Keratinocyte (primary cell): Measurements from ENCODE around the gene TNFSF15. TPM values are rescaled to one million over a fixed set of nuclear protein-coding genes. Genes with fewer than 3 reads are reported as not detected.

Source experiments
- DNase-seq: peaks from one replicate; pipeline ENCODE4 v3.0.0-alpha.2; 2011; ENCODE audit warnings: low read depth, missing footprints, low spot score
- FAIRE-seq: peaks from 2 replicates; lab custom pipeline; 2011; peaks lifted over from hg19 to GRCh38; lab: Jason Lieb, UNC
- H2AFZ ChIP-seq: 2 replicates; pipeline ENCODE4 v1.6.0; 2012; ENCODE audit warnings: low read length, control low read depth, inconsistent platforms; ENCODE audit not compliant: control insufficient read depth
- H3K27ac ChIP-seq: 2 replicates; pipeline ENCODE4 v1.5.1; 2011; ENCODE audit warnings: low read length; ENCODE audit not compliant: control insufficient read depth, insufficient read depth
- H3K27me3 ChIP-seq: 3 replicates; pipeline ENCODE4 v1.6.0; 2011; ENCODE audit warnings: low read length; ENCODE audit not compliant: control insufficient read depth, insufficient read depth; ENCODE audit errors: extremely low read depth
- H3K36me3 ChIP-seq, 2 experiments: 2 replicates in 1 of 2; 3 replicates in 1 of 2; pipeline ENCODE4 v1.5.1; 2011; ENCODE audit warnings: low read length in 2 of 2, mild to moderate bottlenecking in 1 of 2; ENCODE audit not compliant: control insufficient read depth in 2 of 2, insufficient read depth in 2 of 2; ENCODE audit errors: extremely low read depth in 1 of 2
- H3K4me1 ChIP-seq: 3 replicates; pipeline ENCODE4 v1.5.1; 2011; ENCODE audit warnings: low read length; ENCODE audit not compliant: control insufficient read depth, insufficient read depth; ENCODE audit errors: extremely low read depth
- H3K4me2 ChIP-seq: 3 replicates; pipeline ENCODE4 v1.6.0; 2011; ENCODE audit warnings: low read depth, low read length; ENCODE audit not compliant: control insufficient read depth, insufficient read depth; ENCODE audit errors: extremely low read depth
- H3K4me3 ChIP-seq, 3 experiments: fragments of 200-600 bp in 1 of 3; sonication (generic) in 1 of 3; 2 replicates in 2 of 3; 3 replicates in 1 of 3; pipeline ENCODE4 v1.5.1; 2011 to 2016; ENCODE audit warnings: low read length in 3 of 3, mild to moderate bottlenecking in 3 of 3, control low read depth in 2 of 3, inconsistent platforms in 1 of 3, low read depth in 1 of 3, mixed read lengths in 1 of 3, mixed run types in 1 of 3, moderate library complexity in 1 of 3; ENCODE audit not compliant: control insufficient read depth in 2 of 3, insufficient read depth in 2 of 3; ENCODE audit errors: extremely low read depth in 1 of 3
- H3K79me2 ChIP-seq: 2 replicates; pipeline ENCODE4 v1.6.0; 2012; ENCODE audit warnings: low read length; ENCODE audit not compliant: control insufficient read depth, insufficient read depth
- H3K9ac ChIP-seq: 3 replicates; pipeline ENCODE4 v1.6.0; 2011; ENCODE audit warnings: low read length; ENCODE audit not compliant: control insufficient read depth, insufficient read depth; ENCODE audit errors: extremely low read depth
- H3K9me1 ChIP-seq: 3 replicates; pipeline ENCODE4 v1.6.0; 2011; ENCODE audit warnings: low read length; ENCODE audit not compliant: control insufficient read depth, insufficient read depth; ENCODE audit errors: extremely low read depth
- H3K9me3 ChIP-seq: 2 replicates; pipeline ENCODE4 v1.5.1; 2012; ENCODE audit warnings: low read depth, low read length; ENCODE audit not compliant: control insufficient read depth
- H4K20me1 ChIP-seq: 3 replicates; pipeline ENCODE4 v1.6.0; 2011; ENCODE audit warnings: low read length; ENCODE audit not compliant: control insufficient read depth, insufficient read depth; ENCODE audit errors: extremely low read depth
- EZH2 ChIP-seq: IDR thresholded peaks from one replicate; pipeline ENCODE4 v1.6.1; 2012; ENCODE audit warnings: inconsistent platforms, mild to moderate bottlenecking, low read length, moderate library complexity
- dilution Hi-C: fragments of 300-500 bp; cut with MboI; formaldehyde crosslinking; loops from one replicate; pipeline ENCODE4 v1.7.0; 2020; ENCODE audit warnings: low sequenced_read_pairs; ENCODE audit not compliant: extremely low pct_ligation_motif_present
- polyA plus RNA-seq, 5 experiments: library from polyadenylated mRNA; depleted of rRNA in 3 of 5; stranded (reverse) in 3 of 5; stranded (forward) in 1 of 5; unstranded in 1 of 5; fragments of >200 nt; gene quantifications; 1 replicate in 1 of 5; 2 replicates in 3 of 5; 3 replicates in 1 of 5; pipeline versions ENCODE4 v1.2.1 to v1.2.3, GENCODE V29; 2011 to 2012; ENCODE audit warnings: missing spikeins in 2 of 5, low read depth in 1 of 5, low replicate concordance in 1 of 5
- TF ChIP-seq, protein P1 (sequence below), 3 experiments: IDR thresholded peaks in 1 of 3; conservative IDR thresholded peaks in 1 of 3; optimal IDR thresholded peaks in 1 of 3; 2 replicates in 2 of 3; 3 replicates in 1 of 3; pipeline versions ENCODE3 to v1.5.1; 2011; ENCODE audit warnings: low read length in 3 of 3, mild to moderate bottlenecking in 3 of 3, moderate library complexity in 2 of 3, control low read depth in 1 of 3, inconsistent platforms in 1 of 3; ENCODE audit not compliant: insufficient read depth in 2 of 3; ENCODE audit errors: extremely low read depth in 1 of 3

TNFSF15 gene
- polyA plus RNA-seq, 1 donor (not counting 4 experiments of a cell fraction or from before 2014, with no cell fraction given) = 1.1 TPM

DNA sequence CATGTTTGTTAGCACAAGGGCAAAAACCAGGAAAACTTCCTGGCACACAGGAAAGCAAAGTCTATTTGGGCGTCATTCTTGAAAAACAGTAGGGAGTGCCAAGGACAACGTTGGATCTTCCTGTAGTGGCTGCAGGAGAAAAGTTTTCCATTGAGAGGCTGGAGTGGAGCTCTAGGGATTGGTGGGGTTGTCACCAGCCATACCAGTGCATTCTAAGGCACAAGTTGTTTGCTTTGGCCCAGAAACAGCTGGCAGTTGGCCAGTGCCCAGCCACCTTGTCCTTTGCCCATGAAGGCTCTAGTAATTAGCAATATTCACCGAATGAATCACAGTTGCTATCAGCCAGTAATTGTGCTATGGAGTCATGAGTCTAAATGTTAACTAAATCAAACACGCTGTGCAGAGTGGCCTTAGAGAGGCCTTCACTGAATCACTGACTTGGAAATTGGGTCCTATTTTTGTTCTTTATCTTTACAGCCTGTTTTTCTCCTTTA is 26.4 kb downstream of the TNFSF15 start:
- Histone ChIP-seq H3K27me3 (peaks cover 3% of the 10 kb centered on the region), H3K9me1 (no peaks in the 10 kb centered on the region), H3K9me3 (no peaks in the 10 kb centered on the region), H2AFZ (no peak overlapping the region), H3K4me3 (no peak overlapping the region), H3K36me3 (no peaks in the 10 kb centered on the region), H3K9ac (no peak overlapping the region), H4K20me1 (no peaks in the 10 kb centered on the region), H3K4me2 (no peak overlapping the region), H3K27ac (no peak overlapping the region), H3K4me1 (no peaks in the 10 kb centered on the region), H3K79me2 (no peaks in the 10 kb centered on the region)
- FAIRE-seq (no peak), DNase-seq (no peak)
- dilution Hi-C loops = no loop called here
- TF ChIP-seq, protein P1, sequence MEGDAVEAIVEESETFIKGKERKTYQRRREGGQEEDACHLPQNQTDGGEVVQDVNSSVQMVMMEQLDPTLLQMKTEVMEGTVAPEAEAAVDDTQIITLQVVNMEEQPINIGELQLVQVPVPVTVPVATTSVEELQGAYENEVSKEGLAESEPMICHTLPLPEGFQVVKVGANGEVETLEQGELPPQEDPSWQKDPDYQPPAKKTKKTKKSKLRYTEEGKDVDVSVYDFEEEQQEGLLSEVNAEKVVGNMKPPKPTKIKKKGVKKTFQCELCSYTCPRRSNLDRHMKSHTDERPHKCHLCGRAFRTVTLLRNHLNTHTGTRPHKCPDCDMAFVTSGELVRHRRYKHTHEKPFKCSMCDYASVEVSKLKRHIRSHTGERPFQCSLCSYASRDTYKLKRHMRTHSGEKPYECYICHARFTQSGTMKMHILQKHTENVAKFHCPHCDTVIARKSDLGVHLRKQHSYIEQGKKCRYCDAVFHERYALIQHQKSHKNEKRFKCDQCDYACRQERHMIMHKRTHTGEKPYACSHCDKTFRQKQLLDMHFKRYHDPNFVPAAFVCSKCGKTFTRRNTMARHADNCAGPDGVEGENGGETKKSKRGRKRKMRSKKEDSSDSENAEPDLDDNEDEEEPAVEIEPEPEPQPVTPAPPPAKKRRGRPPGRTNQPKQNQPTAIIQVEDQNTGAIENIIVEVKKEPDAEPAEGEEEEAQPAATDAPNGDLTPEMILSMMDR (optimal IDR thresholded peaks at IDR 0.05 in 1 of 3, IDR thresholded peaks at IDR 0.05 in 1 of 3, conservative IDR thresholded peaks at IDR 0.05 in 1 of 3; ENCODE audit: extremely low read depth in 1 of 3, insufficient read depth in 2 of 3, low read length in 3 of 3) = no peak
- no peak for TF ChIP-seq EZH2

DNA sequence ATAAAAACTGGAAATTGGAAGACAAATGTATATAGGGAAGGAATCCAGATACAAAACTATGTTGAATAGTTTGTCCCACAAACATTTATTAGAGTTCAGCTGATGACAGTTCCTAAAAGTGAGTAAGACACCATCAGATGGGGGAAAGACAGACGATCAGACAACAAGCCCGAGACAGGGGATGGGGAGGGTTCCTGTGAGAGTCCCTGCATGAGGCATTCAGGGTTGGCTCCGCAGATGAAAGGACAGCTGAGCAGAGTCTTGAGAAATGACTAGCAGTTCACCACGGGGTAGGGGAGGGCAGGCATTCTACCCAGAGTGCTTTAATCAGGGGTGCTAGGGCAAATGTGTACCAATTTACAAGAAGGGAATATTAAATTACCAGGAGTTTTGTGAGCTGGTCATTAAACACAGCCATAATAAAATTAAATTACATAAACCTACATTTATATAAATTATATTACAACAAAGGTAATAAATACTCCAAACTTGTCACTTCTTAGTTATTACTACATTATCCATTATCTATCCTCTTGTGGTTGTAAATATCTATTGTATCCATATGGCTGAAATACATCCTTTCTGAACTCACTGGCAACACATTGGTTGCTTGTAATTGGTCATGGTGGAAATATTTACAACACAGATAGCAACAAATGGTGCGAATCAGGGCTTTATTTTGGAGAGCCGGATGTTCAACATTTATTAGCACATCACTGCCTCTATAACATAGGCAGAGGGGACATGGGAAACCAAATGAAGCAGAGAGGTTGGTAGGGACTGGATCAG is 27.8 kb downstream of the TNFSF15 start:
- no peak for FAIRE-seq
- dilution Hi-C loops = no loop called here

More for the DNA sequence above, 27.8 kb downstream of the TNFSF15 start:
- no peaks in the 10 kb centered on the region for H4K20me1 ChIP-seq
- H3K4me3 ChIP-seq = no peak overlapping the region
- H3K4me2 ChIP-seq = no peak overlapping the region
- no peaks in the 10 kb centered on the region for H3K36me3 ChIP-seq
- H3K79me2 ChIP-seq = no peaks in the 10 kb centered on the region
- no peak overlapping the region for H3K27ac ChIP-seq
- H3K9me1 ChIP-seq = no peaks in the 10 kb centered on the region
- peaks cover 3% of the 10 kb centered on the region for H3K27me3 ChIP-seq
- no peak overlapping the region for H2AFZ ChIP-seq
- TF ChIP-seq, protein P1 (optimal IDR thresholded peaks at IDR 0.05 in 1 of 3, IDR thresholded peaks at IDR 0.05 in 1 of 3, conservative IDR thresholded peaks at IDR 0.05 in 1 of 3; ENCODE audit: extremely low read depth in 1 of 3, insufficient read depth in 2 of 3, low read length in 3 of 3) = no peak
- no peak for DNase-seq
- no peaks in the 10 kb centered on the region for H3K4me1 ChIP-seq
- H3K9ac ChIP-seq = no peak overlapping the region
- no peaks in the 10 kb centered on the region for H3K9me3 ChIP-seq
